Measurements from ENCODE around the gene SMIM38. TPM values are rescaled to one million over a fixed set of nuclear protein-coding genes. Genes with fewer than 3 reads are reported as not detected.

SMIM38 gene
- total and polyA plus RNA-seq, 11 donors, result 0.08 to 0.35 (median 0.15) TPM; not detected in 1

GRCh38 chr11:69140635-69141034 is 15.1 kb upstream of the SMIM38 start:
- H3K36me3 ChIP-seq, result no peaks in the 10 kb centered on the region

GRCh38 chr11:69141742-69142141 is 14.0 kb upstream of the SMIM38 start:
- peaks cover 0 to 17% (median 8%) of the 10 kb centered on the region in 12 donors for H3K9me3 ChIP-seq
- intact Hi-C loops (cut with DNase I), result no loop called here
- no peaks in the 10 kb centered on the region for H3K4me1 ChIP-seq
- 73 to 91% (median 81%) methylated on average over 8 of the region's 8 CpGs for WGBS, 4 donors
- DNase-seq (no peak), ATAC-seq (no peak)
- H3K27me3 ChIP-seq, result no peaks in the 10 kb centered on the region
- no peak overlapping the region for H3K27ac ChIP-seq
- TF ChIP-seq CTCF (IDR thresholded peaks at IDR 0.05) (no peak), POLR2A (IDR thresholded peaks at IDR 0.05) (no peak)
- H3K36me3 ChIP-seq, result no peaks in the 10 kb centered on the region
- H3K4me3 ChIP-seq, result no peak overlapping the region

More at GRCh38 chr11:69140635-69141034, 15.1 kb upstream of the SMIM38 start:
- ATAC-seq, result no peak
- intact Hi-C loops (cut with DNase I), result no loop called here
- DNase-seq, result no peak
- 94 to 98% (median 96%) methylated on average over 5 of the region's 5 CpGs for WGBS, 4 donors
- no peaks in the 10 kb centered on the region for H3K4me1 ChIP-seq
- H3K27ac ChIP-seq, result no peak overlapping the region
- no peak for TF ChIP-seq POLR2A (IDR thresholded peaks at IDR 0.05)
- TF ChIP-seq CTCF (IDR thresholded peaks at IDR 0.05), result no peak
- peaks cover 0 to 6% (median under 1%) of the 10 kb centered on the region in 12 donors for H3K9me3 ChIP-seq
- H3K4me3 ChIP-seq, result no peak overlapping the region
- no peaks in the 10 kb centered on the region for H3K27me3 ChIP-seq

- ATAC-seq (no peak), DNase-seq (no peak)
- Histone ChIP-seq H3K27me3 (no peaks in the 10 kb centered on the region), H3K4me1 (no peaks in the 10 kb centered on the region), H3K27ac (no peak overlapping the region), H3K9me3 (peaks cover 0 to 28% (median 12%) of the 10 kb centered on the region in 12 donors), H3K36me3 (no peaks in the 10 kb centered on the region), H3K4me3 (no peak overlapping the region)
- intact Hi-C loops (cut with DNase I), result no loop called here
- TF ChIP-seq POLR2A (IDR thresholded peaks at IDR 0.05) (no peak), CTCF (IDR thresholded peaks at IDR 0.05) (no peak)
- 93 to 100% (median 97%) methylated on average over 2 of the region's 2 CpGs for WGBS, 4 donors
These were observed 12.8 kb upstream of the SMIM38 start for GRCh38 chr11:69142895-69143294.

- TF ChIP-seq CTCF (IDR thresholded peaks at IDR 0.05), result no peak
- no peak for TF ChIP-seq POLR2A (IDR thresholded peaks at IDR 0.05)
- intact Hi-C loops (cut with DNase I), result no loop called here
- Histone ChIP-seq H3K4me3 (no peak overlapping the region), H3K9me3 (peaks cover 0 to 28% (median 12%) of the 10 kb centered on the region in 12 donors), H3K27me3 (no peaks in the 10 kb centered on the region), H3K27ac (no peak overlapping the region), H3K36me3 (no peaks in the 10 kb centered on the region), H3K4me1 (no peaks in the 10 kb centered on the region)
- WGBS, 4 donors, result 79 to 84% (median 81%) methylated on average over 7 of the region's 7 CpGs
- DNase-seq (no peak), ATAC-seq (no peak)
These were observed 11.3 kb upstream of the SMIM38 start for GRCh38 chr11:69144316-69145049.
